Uterus (tissue), 4 donors: ENCODE data around the gene ITGA11. TPM values are rescaled to one million over a fixed set of nuclear protein-coding genes. Genes with fewer than 3 reads are reported as not detected.

Experiments used
- DNase-seq, 2 donors: peaks; one replicate each; pipeline ENCODE4 v3.0.0-alpha.2; 2019 to 2020
- H3K27ac ChIP-seq, 2 donors: fragments of 200-600 bp; sonication (generic); 1 replicate in 1 of 2; 2 replicates in 1 of 2; pipeline ENCODE4 v1.5.1; 2016 to 2018
- H3K27me3 ChIP-seq, 2 donors: fragments of 200-600 bp; sonication (generic); one replicate each; pipeline ENCODE4 v1.5.1; 2018 to 2019; ENCODE audit warnings: control low read depth in 1 of 2
- H3K36me3 ChIP-seq, 2 donors: fragments of 200-600 bp; sonication (generic); one replicate each; pipeline ENCODE4 v1.5.1; 2019; ENCODE audit warnings: control low read depth in 1 of 2
- H3K4me1 ChIP-seq, 2 donors: fragments of 200-600 bp; sonication (generic); one replicate each; pipeline ENCODE4 v1.5.1; 2018 to 2019; ENCODE audit warnings: control low read depth in 1 of 2
- H3K4me3 ChIP-seq, 2 donors: fragments of 200-600 bp; sonication (generic); 1 replicate in 1 of 2; 2 replicates in 1 of 2; pipeline ENCODE4 v1.5.1; 2018 to 2019; ENCODE audit warnings: mild to moderate bottlenecking in 1 of 2
- H3K9me3 ChIP-seq, 2 donors: fragments of 200-600 bp; sonication (generic); one replicate each; pipeline ENCODE4 v1.5.1; 2019; ENCODE audit warnings: control low read depth in 1 of 2
- POLR2A ChIP-seq, 2 donors: fragments of 450-650 bp; IDR thresholded peaks; one replicate each; pipeline ENCODE4 v1.6.1; 2016; ENCODE audit warnings: antibody characterized with exemption in 2 of 2, mild to moderate bottlenecking in 1 of 2, moderate library complexity in 1 of 2
- intact Hi-C: fragments of 100-400 bp; cut with DNase I; formaldehyde crosslinking; loops from one replicate; pipeline ENCODE4 v1.15.1; 2023; ENCODE audit warnings: low total_unique reads
- total RNA-seq, 4 donors: library from RNA; depleted of rRNA in 3 of 4; stranded (reverse); fragments of >200 nt in 3 of 4; gene quantifications; one replicate each; pipeline versions ENCODE4 v1.1.0 to v1.2.4, GENCODE V29; 2014 to 2023
- TF ChIP-seq, protein P1 (sequence below), 4 experiments: fragments of 200-600 bp in 2 of 4; fragments of 450-650 bp in 2 of 4; sonication (generic) in 2 of 4; IDR thresholded peaks; one replicate each; pipeline ENCODE4 v1.5.1; 2016 to 2019; ENCODE audit warnings: antibody characterized with exemption in 4 of 4, mild to moderate bottlenecking in 2 of 4, moderate library complexity in 1 of 4
- donor health status: DM: yes; HTN: yes; CAD: no.

ITGA11 gene
- total RNA-seq, 4 donors from 2014 or later = 37.3 to 106 (median 61.1) TPM

DNA sequence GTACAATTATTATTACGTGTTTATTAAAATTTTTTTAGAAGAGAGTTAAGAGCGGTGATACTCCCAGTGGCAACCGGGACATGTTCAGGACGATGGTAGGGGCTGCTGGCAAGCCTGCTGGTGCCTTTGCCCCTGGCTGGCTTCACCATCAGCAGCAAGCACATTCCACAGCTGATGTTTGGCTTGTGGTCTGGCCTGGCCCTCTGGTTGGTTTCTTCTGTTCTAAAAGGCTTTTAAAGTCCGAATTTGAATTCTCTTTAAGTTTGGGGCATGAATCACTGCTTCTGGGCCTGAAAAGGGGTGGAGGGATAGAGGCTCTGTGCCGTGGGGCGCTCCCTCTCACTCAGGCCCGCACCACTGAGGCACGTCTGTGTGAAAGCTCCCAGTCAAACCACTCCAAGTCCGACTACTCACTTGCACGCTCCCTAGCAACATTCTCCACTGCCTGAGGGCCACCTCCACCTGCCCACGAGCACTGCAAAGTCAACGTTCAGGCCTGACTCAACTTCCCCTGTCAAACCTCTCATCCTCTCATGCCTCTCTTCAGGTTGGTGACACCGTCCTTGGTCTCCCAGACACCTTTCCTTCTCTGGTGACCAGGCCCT lies 10.1 kb downstream of the ITGA11 start:
- Histone ChIP-seq H3K9me3 (no peaks in the 10 kb centered on the region), H3K36me3 (no peaks in the 10 kb centered on the region), H3K4me3 (no peak overlapping the region), H3K4me1 (peaks cover 34 to 40% of the 10 kb centered on the region in 2 donors), H3K27me3 (no peaks in the 10 kb centered on the region), H3K27ac (peak overlapping the region; percentile 89 to 95)
- peak; percentile 26 to 27 for DNase-seq
- intact Hi-C loops = no loop called here
- TF ChIP-seq POLR2A (IDR thresholded peaks at IDR 0.05) = no peak
- TF ChIP-seq, protein P1, sequence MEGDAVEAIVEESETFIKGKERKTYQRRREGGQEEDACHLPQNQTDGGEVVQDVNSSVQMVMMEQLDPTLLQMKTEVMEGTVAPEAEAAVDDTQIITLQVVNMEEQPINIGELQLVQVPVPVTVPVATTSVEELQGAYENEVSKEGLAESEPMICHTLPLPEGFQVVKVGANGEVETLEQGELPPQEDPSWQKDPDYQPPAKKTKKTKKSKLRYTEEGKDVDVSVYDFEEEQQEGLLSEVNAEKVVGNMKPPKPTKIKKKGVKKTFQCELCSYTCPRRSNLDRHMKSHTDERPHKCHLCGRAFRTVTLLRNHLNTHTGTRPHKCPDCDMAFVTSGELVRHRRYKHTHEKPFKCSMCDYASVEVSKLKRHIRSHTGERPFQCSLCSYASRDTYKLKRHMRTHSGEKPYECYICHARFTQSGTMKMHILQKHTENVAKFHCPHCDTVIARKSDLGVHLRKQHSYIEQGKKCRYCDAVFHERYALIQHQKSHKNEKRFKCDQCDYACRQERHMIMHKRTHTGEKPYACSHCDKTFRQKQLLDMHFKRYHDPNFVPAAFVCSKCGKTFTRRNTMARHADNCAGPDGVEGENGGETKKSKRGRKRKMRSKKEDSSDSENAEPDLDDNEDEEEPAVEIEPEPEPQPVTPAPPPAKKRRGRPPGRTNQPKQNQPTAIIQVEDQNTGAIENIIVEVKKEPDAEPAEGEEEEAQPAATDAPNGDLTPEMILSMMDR (IDR thresholded peaks at IDR 0.05) = no peak

DNA sequence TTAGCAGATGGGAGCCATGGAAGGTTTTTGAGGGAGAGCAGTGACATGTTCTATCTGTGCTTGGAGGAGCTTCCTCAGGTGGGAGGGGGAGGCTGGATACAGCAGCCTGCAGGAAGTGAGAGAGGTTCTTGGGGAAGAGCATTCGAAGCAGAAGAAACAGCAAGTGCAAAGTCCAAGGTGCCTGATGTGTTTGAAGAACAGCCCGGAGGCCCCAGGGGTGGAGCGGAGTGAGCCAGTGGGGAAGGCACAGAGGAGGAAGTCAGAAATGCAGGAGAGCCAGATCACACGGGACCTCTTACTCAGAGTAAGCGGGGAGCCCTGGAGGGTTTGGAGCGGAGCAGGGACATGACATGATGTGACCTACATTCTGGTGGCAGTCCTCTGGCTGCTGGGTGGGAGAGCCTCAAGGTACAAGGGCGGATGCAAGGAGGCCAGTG lies 10.8 kb downstream of the ITGA11 start:
- H3K27me3 ChIP-seq = no peaks in the 10 kb centered on the region
- peak; percentile 39 to 46 for DNase-seq
- H3K36me3 ChIP-seq = no peaks in the 10 kb centered on the region
- H3K9me3 ChIP-seq = no peaks in the 10 kb centered on the region
- TF ChIP-seq, protein P1 (IDR thresholded peaks at IDR 0.05) = no peak
- TF ChIP-seq POLR2A (IDR thresholded peaks at IDR 0.05) = no peak
- no peak overlapping the region for H3K4me3 ChIP-seq
- peak overlapping the region; percentile 89 to 95 for H3K27ac ChIP-seq
- H3K4me1 ChIP-seq = peaks cover 34 to 39% of the 10 kb centered on the region in 2 donors
- intact Hi-C loops = no loop called here

DNA sequence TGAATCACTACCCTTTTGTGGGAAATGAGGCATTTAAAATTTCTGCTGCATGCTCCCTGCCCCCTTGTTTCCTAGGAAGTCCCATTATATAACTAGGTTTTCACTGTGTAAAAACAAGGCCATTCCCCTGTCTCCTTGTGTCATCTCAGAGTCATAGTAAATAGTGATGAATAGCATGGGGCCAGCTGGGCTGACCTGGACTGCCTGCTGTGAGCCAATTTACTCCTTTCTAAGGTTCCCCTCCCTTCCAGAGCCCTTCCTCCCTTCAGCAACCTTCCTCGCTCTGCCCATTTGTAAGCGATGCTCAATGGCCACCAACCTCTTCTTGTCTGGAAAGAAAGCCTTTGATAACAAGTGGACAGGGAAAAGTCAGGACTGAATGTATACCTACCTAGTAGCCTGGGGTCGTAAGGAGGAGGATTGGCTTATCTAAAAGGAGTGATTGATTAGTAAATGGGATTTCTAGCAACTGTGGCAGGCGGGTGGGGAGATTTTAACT lies 11.7 kb downstream of the ITGA11 start:
- Histone ChIP-seq H3K4me3 (no peak overlapping the region), H3K27me3 (no peaks in the 10 kb centered on the region), H3K36me3 (no peaks in the 10 kb centered on the region), H3K4me1 (peaks cover 30 to 37% of the 10 kb centered on the region in 2 donors), H3K27ac (peak overlapping the region; percentile 89 to 95), H3K9me3 (no peaks in the 10 kb centered on the region)
- intact Hi-C loops = no loop called here
- TF ChIP-seq, protein P1 (IDR thresholded peaks at IDR 0.05) = no peak
- no peak for TF ChIP-seq POLR2A (IDR thresholded peaks at IDR 0.05)
- DNase-seq = peak; percentile 24 to 46

DNA sequence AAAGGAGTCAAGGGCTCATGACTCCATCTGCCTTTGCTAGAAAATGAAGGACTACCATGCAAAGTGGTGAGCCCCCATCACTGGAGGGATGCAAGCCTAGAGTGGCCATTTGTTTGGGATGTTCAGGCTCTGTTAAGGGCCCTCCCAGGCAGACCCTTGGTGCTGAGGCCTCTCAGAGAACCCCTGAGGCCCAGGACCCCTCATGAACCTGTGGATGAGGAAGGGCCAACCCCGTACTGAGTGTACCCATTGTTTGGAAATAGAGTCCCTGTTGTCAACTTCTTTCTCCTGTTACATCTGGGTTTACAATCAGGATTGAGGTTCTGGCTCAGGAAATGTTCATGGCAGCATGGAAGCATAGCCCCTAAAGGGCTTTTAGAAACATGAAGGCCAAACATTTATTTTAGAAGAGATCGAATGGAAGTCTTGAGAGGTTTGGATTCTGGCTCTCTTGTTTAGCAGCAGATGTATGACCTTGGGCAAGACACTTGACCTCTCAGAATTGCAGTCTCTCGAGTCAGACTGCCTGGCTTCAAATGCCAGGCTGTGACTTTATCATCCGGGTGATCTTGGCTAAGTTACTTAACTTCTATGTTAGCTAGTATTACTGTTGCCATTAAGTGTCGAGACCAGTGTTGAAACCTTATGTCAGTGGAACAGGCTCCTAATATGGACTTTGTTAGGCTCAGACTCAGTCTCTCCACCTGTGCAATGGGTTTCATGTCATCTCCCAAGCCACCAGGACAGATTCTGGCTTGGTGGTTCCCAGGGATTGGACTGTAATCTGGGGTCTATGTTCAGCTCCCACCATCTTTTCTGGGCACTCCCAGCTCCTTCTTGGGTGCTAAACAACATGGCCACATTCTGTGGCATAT lies 12.4 kb downstream of the ITGA11 start:
- H3K9me3 ChIP-seq = no peaks in the 10 kb centered on the region
- H3K4me1 ChIP-seq = peaks cover 30 to 39% of the 10 kb centered on the region in 2 donors
- intact Hi-C loops = no loop called here
- peak overlapping the region; percentile 89 to 95 for H3K27ac ChIP-seq
- no peaks in the 10 kb centered on the region for H3K27me3 ChIP-seq
- no peak overlapping the region for H3K4me3 ChIP-seq
- DNase-seq = peak; percentile 12 to 14
- H3K36me3 ChIP-seq = no peaks in the 10 kb centered on the region
- TF ChIP-seq, protein P1 (IDR thresholded peaks at IDR 0.05) = no peak
- TF ChIP-seq POLR2A (IDR thresholded peaks at IDR 0.05) = no peak
